ENCODE results near the gene CLK1. TPM values are rescaled to one million over a fixed set of nuclear protein-coding genes. Genes with fewer than 3 reads are reported as not detected.

Gene CLK1
- total and polyA plus RNA-seq, 2 donors (not counting 3 experiments of a cell fraction or from before 2014, with no cell fraction given), result 61.4 to 92.4 TPM

DNA sequence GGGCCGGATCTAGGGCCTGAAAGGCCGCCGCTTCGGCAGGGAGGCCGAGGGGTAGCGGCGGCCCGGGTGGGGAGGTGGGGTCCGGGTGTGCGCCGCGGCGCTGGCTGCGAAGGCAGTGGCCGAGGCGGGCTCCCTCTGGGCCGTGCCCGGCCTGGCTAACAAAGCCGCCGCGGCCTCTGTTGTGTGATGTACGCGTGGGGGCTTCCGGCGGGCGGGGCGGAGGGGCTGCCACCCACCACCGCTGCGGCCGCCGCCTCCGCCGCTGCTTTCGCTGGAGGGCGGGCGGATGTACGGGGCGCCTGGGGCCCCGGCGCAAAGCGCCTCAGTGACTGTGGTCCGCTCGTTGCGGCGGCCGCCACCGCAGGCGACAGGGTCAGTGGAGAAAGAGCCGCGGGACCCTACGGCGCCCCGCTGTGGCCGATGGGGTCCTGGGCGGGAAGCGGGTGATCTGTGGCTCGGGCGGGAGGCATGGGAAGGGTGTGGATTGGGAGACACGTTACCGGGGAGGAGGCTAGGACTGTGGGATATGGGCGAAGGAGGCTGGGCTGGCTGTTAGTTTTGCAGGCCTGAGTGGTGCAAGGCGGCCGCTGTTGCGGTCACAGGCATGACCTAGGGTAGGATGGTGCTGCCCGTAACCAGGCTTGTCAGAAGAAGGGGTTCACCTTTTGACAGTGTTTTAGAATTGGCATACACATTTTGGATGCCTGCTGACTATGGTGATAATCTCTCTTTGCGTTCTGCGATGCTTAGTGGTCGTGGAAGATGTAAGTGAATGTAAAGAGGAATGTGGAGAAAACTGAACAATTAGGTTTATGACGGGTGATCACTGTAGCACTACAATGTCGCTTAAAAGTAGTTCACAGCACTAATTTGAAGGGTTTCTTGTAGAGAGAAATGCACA is 52.1 kb downstream of the CLK1 start:
- H3K4me3 ChIP-seq (replicated peaks in 1 of 3; ENCODE audit: insufficient read depth in 1 of 3, low read depth in 1 of 3, low read length in 3 of 3), result peak overlapping the region; percentile 76 to 99 (median 96)
- no TSS peak for BruUV-seq (replicated peaks)

More for the DNA sequence above, 52.1 kb downstream of the CLK1 start:
- intact Hi-C loops (cut with micrococcal nuclease), result loop anchor here (1.0 to 5.0 kb wide), 2 partner anchors 99 to 830 kb away; no protein-coding TSS in a partner anchor
- Histone ChIP-seq H3K79me2 (ENCODE audit: control insufficient read depth, insufficient read depth, low read length) (peaks cover 53% of the 10 kb centered on the region), H2AFZ (ENCODE audit: low read depth, low read length) (peak overlapping the region; percentile 18), H3K27ac (ENCODE audit: insufficient read depth, low read depth, low read length) (peak overlapping the region; percentile 98), H4K20me1 (replicated peaks; ENCODE audit: control insufficient read depth, extremely low read depth, insufficient read depth, low read length) (peaks cover 13% of the 10 kb centered on the region), H3K36me3 (ENCODE audit: control insufficient read depth in 2 of 2, extremely low read depth in 1 of 2, insufficient read depth in 2 of 2, low read length in 2 of 2) (peaks cover 16 to 31% of the 10 kb centered on the region in 2 experiments), H3K9ac (replicated peaks; ENCODE audit: extremely low read depth, insufficient read depth, low read length) (peak overlapping the region; percentile 99), H3K4me1 (ENCODE audit: control insufficient read depth, extremely low read depth, insufficient read depth, low read length) (peaks cover 34% of the 10 kb centered on the region), H3K4me2 (ENCODE audit: insufficient read depth, low read length) (peak overlapping the region; percentile 100), H3K27me3 (ENCODE audit: control insufficient read depth in 2 of 2, insufficient read depth in 2 of 2, low read length in 2 of 2) (no peaks in the 10 kb centered on the region), H3K9me3 (replicated peaks; ENCODE audit: control insufficient read depth, insufficient read depth, low read length) (no peaks in the 10 kb centered on the region), H3K9me1 (replicated peaks; ENCODE audit: control insufficient read depth, extremely low read depth, insufficient read depth, low read length) (no peaks in the 10 kb centered on the region)
- DNase-seq (ENCODE audit: low read depth, low spot score), result peak; percentile 70
- TF ChIP-seq, protein P1, sequence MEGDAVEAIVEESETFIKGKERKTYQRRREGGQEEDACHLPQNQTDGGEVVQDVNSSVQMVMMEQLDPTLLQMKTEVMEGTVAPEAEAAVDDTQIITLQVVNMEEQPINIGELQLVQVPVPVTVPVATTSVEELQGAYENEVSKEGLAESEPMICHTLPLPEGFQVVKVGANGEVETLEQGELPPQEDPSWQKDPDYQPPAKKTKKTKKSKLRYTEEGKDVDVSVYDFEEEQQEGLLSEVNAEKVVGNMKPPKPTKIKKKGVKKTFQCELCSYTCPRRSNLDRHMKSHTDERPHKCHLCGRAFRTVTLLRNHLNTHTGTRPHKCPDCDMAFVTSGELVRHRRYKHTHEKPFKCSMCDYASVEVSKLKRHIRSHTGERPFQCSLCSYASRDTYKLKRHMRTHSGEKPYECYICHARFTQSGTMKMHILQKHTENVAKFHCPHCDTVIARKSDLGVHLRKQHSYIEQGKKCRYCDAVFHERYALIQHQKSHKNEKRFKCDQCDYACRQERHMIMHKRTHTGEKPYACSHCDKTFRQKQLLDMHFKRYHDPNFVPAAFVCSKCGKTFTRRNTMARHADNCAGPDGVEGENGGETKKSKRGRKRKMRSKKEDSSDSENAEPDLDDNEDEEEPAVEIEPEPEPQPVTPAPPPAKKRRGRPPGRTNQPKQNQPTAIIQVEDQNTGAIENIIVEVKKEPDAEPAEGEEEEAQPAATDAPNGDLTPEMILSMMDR (IDR thresholded peaks at IDR 0.05; ENCODE audit: extremely low read depth in 1 of 2, insufficient read depth in 1 of 2, low read depth in 1 of 2, low read length in 2 of 2), result peak; percentile 66 to 78
- no peak for TF ChIP-seq GATA2 (IDR thresholded peaks at IDR 0.05; ENCODE audit: insufficient read depth, insufficient read length, low read depth, low read length)
- TF ChIP-seq, protein P2, sequence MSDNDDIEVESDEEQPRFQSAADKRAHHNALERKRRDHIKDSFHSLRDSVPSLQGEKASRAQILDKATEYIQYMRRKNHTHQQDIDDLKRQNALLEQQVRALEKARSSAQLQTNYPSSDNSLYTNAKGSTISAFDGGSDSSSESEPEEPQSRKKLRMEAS (IDR thresholded peaks at IDR 0.05; ENCODE audit: insufficient read depth, insufficient read length), result no peak
- TF ChIP-seq FOS (IDR thresholded peaks at IDR 0.05; ENCODE audit: borderline replicate concordance, insufficient read depth, low read length), result no peak
- no peak for TF ChIP-seq JUN (IDR thresholded peaks at IDR 0.05; ENCODE audit: borderline replicate concordance, insufficient read depth, insufficient read length, low read depth)
- TF ChIP-seq POLR2AphosphoS5 (IDR thresholded peaks at IDR 0.05; ENCODE audit: insufficient read depth, low read depth, low read length), result no peak
- no peak for TF ChIP-seq EZH2 (IDR thresholded peaks at IDR 0.05; ENCODE audit: borderline replicate concordance, low read depth, low read length, severe bottlenecking)
- peak; percentile 41 for TF ChIP-seq POLR2A (IDR thresholded peaks at IDR 0.05; ENCODE audit: low read depth, low read length)
- TF ChIP-seq MYC (IDR thresholded peaks at IDR 0.05; ENCODE audit: low read depth, low read length), result no peak
- no peak for FAIRE-seq
- POLR2A ChIA-PET, result no interaction called here
- CTCF ChIA-PET, result interaction anchor here (1.4 to 3.0 kb wide), 3 partner anchors 47 to 99 kb away, joined by 3 to 18 read pairs (median 10); no protein-coding TSS in a partner anchor
- dilution Hi-C loops (cut with MboI; ENCODE audit: extremely low pct_ligation_motif_present, low sequenced_read_pairs), result no loop called here

All from endothelial cell of umbilical vein (primary cell).